Measurements from ENCODE around the gene NVL.

DNA sequence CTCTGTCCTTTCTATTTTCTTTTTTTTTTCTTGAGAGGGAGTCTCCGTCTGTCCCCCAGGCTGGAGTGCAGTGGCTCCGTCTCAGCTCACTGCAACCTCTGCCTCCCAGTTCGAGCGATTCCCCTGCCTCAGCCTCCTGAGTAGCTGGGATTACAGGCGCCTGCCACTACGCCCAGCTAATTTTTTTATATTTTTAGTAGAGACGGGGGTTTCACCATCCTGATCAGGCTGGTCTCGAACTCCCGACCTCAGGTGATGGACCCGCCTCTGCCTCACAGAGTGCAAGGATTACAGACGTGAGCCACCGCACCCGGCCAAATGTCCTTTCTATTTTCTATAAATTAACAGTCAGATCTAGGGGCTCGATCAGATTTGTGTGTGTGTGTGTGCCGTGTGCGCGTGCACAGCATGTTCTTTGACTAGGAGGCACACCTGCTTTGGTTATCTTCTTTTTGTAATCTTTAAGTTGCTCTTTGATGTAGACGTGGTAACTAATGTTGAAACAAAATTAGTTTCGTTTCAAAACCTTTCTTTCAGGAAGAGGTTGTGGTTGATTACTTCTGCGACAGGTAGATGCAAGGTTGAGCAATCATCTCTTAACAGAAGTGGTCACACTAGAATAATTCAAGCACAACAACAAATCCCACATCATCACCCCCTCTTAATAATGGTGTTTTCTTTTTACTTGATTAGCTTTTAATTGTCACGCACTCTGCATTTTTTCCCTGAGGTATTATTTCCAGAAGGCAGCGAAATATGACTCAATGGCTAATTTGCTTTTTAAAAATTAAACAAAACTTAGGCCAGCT, 147.7 kb downstream of the NVL start:
- TF ChIP-seq MXI1 (IDR thresholded peaks at IDR 0.05; ENCODE audit: low read depth, low read length) = no peak
- TF ChIP-seq, protein P1, sequence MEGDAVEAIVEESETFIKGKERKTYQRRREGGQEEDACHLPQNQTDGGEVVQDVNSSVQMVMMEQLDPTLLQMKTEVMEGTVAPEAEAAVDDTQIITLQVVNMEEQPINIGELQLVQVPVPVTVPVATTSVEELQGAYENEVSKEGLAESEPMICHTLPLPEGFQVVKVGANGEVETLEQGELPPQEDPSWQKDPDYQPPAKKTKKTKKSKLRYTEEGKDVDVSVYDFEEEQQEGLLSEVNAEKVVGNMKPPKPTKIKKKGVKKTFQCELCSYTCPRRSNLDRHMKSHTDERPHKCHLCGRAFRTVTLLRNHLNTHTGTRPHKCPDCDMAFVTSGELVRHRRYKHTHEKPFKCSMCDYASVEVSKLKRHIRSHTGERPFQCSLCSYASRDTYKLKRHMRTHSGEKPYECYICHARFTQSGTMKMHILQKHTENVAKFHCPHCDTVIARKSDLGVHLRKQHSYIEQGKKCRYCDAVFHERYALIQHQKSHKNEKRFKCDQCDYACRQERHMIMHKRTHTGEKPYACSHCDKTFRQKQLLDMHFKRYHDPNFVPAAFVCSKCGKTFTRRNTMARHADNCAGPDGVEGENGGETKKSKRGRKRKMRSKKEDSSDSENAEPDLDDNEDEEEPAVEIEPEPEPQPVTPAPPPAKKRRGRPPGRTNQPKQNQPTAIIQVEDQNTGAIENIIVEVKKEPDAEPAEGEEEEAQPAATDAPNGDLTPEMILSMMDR (IDR thresholded peaks at IDR 0.05) = no peak
- no peak for TF ChIP-seq RFX5 (IDR thresholded peaks at IDR 0.05; ENCODE audit: low read length)
- no peak for TF ChIP-seq TEAD4 (IDR thresholded peaks at IDR 0.05; ENCODE audit: borderline replicate concordance, insufficient read depth)
- TF ChIP-seq EZH2phosphoT487 (IDR thresholded peaks at IDR 0.05; ENCODE audit: borderline replicate concordance, low read depth) = no peak
- TF ChIP-seq EP300 (IDR thresholded peaks at IDR 0.05; ENCODE audit: borderline replicate concordance in 1 of 2, low read depth in 1 of 2, low read length in 1 of 2) = no peak
- no peak for TF ChIP-seq SMC3 (IDR thresholded peaks at IDR 0.05; ENCODE audit: low read depth, low read length)
- TF ChIP-seq TAF1 (IDR thresholded peaks at IDR 0.05; ENCODE audit: borderline replicate concordance, low read depth, low read length) = no peak
- no peak for TF ChIP-seq YY1 (IDR thresholded peaks at IDR 0.05; ENCODE audit: low read depth)
- TF ChIP-seq, protein P2, sequence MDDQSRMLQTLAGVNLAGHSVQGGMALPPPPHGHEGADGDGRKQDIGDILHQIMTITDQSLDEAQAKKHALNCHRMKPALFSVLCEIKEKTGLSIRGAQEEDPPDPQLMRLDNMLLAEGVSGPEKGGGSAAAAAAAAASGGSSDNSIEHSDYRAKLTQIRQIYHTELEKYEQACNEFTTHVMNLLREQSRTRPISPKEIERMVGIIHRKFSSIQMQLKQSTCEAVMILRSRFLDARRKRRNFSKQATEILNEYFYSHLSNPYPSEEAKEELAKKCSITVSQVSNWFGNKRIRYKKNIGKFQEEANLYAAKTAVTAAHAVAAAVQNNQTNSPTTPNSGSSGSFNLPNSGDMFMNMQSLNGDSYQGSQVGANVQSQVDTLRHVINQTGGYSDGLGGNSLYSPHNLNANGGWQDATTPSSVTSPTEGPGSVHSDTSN (IDR thresholded peaks at IDR 0.05) = no peak

Data from SK-N-SH (cell line).